HG03097 (cell line): Measurements from ENCODE around the gene DNAJB2.
"Not testable (repeated sequence)": the region's sequence is repeated elsewhere in the genome, so short reads cannot be mapped to it uniquely, and the experiment has no call there.

Experiments
- ATAC-seq: cut with Tn5 transposase; IDR thresholded peaks from one replicate; pipeline ENCODE4 v1.9.1; 2021; ENCODE audit not compliant: unreplicated experiment, low FRiP score

The DNAJB2 gene

DNA sequence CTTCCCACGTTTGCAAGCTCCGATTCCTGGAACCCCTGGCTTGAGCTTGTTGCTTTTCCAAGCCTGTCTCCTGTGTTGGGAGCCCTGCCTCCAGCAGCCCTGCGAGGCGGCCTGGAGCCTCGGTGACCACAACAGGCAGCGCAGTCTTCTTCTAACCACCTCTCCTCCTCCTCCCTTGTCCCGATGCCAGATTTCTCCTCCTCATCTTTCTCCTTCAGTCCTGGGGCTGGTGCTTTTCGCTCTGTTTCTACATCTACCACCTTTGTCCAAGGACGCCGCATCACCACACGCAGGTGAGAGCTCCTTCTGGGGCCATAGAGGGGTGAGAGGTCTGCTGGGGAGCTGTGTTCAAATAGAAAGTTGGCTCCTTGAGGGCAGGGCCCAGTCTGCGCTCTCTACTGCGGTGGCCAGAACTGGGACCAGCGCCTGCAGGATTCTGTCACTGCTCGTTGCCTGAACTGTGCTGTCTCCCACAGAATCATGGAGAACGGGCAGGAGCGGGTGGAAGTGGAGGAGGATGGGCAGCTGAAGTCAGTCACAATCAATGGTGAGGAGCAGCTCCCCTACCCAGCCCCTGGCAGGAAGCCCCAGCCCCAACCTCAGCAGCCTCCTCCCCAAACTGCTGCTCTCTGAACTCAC is 3.9 kb downstream of the DNAJB2 start:
- no peak for ATAC-seq

GRCh38 chr2:219284501-219285372 is 5.6 kb downstream of the DNAJB2 start:
- no peak for ATAC-seq

DNA sequence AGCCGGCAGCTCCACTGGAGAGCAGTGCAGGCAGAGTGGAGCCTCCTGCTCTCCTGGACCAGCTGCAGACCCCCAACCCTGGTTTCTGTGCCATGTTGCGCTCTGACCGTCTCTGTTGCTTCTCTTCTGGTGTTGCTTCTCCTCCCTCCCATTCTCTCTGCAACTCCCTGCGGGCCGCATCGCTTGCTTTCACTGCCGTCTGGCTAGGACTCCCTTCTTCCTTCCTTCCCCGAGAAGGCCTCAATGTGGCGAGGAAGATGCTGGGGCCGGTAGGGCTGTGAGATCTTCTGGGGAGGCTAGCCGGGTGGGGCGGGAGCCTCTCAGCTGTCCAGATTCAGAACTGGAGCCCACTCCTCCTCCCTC is 6.2 kb downstream of the DNAJB2 start:
- ATAC-seq: no peak

- ATAC-seq: no peak
These were observed 6.8 kb downstream of the DNAJB2 start for GRCh38 chr2:219285894-219286425.

- ATAC-seq: no peak
These were observed 7.4 kb downstream of the DNAJB2 start for GRCh38 chr2:219286436-219287115.

DNA sequence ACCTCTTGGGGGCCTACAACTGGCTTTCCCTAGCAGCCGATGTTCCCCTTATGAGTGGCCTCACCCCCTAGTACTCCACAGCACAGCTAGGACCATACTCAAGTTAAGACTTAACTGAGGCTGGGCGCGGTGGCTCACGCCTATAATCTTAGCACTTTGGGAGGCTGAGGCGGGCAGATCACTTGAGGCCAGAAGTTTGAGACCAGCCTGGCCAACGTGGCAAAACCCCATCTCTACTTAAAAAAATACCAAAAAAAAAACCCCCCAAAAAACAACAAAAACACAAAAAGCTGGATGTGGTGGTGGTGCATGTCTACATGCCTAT is 7.9 kb downstream of the DNAJB2 start:
- ATAC-seq: not testable (repeated sequence)

- no peak for ATAC-seq
These were observed 8.6 kb downstream of the DNAJB2 start for GRCh38 chr2:219287580-219288265.

- no peak for ATAC-seq
These were observed 10.0 kb downstream of the DNAJB2 start for GRCh38 chr2:219289195-219289536.

DNA sequence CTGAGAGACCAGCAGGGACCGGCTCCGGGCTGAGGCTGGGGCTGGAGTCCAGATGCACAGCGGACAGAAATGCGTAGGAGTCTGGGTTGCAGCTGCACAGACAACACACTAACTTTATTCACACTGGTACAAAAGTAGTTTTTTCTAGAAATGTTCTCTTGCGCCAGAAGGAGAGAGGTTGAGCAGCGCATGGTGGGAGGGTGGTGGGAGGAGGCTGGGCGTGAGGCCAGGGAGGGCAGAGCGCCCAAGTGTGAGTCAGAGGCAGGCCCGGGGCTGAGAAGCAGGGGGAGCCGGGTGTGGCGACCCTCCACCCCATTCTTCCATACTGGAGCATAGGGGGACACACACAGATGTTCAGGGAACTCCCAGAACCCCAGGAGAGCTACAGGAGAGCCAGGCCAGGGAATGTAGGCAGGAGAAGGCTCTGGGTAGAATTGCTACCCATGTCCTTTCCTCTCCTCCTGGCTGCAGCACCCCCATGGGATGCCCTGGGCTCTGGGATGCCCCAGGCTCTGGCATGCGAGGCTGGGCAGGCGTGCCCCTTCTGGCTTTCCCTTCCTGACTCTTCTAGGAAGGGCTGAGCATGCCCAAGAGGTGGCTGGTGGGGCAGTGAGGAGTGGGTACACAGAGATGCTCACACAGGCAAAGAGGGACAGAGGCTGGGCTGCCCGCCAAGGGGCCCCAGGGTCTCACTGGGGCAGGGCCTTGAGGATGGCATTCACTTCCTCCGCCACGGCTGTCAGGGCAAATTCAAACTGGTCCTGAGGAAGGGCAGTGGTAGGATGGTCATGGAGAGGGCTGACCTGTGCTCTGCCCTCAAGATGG is 10.6 kb downstream of the DNAJB2 start:
- no peak for ATAC-seq

- ATAC-seq: no peak
These were observed 11.4 kb downstream of the DNAJB2 start for GRCh38 chr2:219290381-219291171.

- no peak for ATAC-seq
These were observed 12.2 kb downstream of the DNAJB2 start for GRCh38 chr2:219291394-219291793.

DNA sequence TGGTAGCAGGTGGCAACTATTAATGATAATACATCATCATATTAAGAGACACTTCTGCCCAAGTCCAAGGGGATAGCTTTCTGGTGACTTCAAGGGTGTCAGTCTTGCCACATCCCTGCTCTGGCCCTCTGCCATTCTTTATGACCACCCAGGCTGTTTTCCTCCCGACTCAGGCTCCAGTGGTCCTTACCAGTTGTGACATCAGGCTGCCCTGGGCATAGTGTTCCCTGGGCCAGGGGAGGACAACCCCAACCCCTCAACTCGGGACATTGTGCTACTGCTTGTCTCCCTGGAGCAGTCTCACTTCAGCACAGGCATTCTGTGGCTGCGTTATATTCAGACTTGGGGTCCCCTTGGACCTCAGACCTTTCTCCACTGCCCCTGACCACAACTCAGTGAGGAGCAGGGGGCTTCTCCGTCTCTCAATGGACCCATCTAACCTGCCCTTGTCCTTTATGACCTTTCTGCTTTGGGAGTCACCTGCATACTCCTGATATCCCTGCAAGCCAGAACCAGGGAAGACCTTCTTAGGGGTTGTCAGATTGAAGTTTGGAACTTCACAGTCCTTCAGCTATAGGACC is 12.8 kb downstream of the DNAJB2 start:
- no peak for ATAC-seq

GRCh38 chr2:219292616-219293015 is 13.4 kb downstream of the DNAJB2 start:
- ATAC-seq: no peak

DNA sequence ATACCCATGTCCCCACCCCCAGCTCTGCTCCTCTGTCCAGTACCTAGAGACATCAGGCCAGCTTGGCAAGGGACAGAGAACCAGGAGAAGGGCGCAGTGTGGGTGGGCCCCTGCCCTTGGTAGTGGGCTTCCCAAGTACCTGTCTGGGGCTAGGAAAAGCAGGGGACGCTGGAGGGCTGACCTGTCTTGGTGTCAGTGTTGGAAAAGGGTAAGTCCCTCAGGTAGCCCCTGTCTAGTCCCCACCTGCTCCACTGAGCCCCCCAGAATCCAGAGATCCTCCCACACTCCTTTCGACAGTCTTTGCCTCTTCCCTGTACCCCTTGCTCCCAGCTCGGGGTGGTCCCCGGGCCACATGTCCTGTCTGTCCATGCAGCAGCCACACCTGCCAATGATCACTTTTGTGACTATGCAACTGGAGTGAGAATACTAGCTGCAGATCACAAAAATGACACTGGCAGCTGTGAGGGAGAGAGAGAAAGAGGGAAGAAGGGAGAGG is 14.6 kb downstream of the DNAJB2 start:
- ATAC-seq: no peak

GRCh38 chr2:219294356-219295351 is 15.5 kb downstream of the DNAJB2 start:
- peak; percentile 90 for ATAC-seq

DNA sequence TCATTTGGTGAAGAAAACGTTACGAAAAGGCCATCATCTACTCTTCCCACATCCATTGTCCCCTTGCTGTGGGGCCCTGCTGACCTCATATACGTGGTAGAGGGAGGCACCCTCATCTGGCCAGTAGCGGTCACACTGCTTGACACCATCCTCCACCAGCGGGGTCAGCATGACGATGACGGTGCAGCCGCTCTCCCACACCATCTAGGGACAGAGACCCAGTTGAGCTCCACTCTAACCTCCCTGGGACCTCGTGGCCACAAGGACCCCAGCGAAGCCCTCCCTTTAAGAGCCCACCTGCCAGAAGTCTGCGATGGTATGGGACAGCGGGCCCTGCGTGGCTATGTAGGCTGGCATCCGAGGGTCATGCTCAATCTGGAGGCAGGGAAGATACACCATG is 17.0 kb downstream of the DNAJB2 start:
- ATAC-seq: no peak

- ATAC-seq: no peak
These were observed 17.6 kb downstream of the DNAJB2 start for GRCh38 chr2:219296631-219297391.
